Measurements from ENCODE around the gene DNAAF9. TPM values are rescaled to one million over a fixed set of nuclear protein-coding genes. Genes with fewer than 3 reads are reported as not detected.

Gene DNAAF9
- total RNA-seq, 1 donor from 2014 or later, result 34.7 TPM

DNA sequence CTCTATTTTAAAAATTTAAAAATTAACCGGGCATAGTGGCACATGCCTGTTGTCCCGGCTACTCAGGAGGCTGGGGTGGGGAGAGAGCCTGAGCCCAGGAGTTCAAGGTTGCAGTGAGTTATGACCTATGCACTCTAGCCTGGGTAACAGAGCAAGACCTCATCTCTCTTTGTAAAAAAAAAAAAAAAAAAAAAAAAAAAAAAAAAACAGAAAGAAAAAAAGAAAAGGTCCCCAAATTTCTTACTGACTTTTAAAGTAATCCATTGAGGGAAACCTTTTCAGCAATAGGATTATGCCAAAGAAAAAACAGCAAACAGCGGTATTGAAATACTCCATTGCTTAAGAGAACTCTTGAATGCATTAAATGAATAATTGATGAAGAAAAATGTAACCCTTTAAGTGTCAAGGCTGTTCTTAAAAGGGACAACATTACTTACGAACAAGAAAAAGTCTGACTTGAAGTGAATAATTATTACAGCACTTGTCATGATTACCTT is 6.0 kb upstream of the DNAAF9 start:
- H3K36me3 Mint-ChIP-seq (ENCODE audit: unreplicated experiment), result no peaks in the 10 kb centered on the region
- no peak overlapping the region for H3K4me3 Mint-ChIP-seq (ENCODE audit: unreplicated experiment)
- no peaks in the 10 kb centered on the region for H3K4me1 Mint-ChIP-seq (ENCODE audit: low read depth, unreplicated experiment)
- DNase-seq, result no peak
- peaks cover 4% of the 10 kb centered on the region for H3K27me3 Mint-ChIP-seq (ENCODE audit: unreplicated experiment)
- TF ChIP-seq, protein P1, sequence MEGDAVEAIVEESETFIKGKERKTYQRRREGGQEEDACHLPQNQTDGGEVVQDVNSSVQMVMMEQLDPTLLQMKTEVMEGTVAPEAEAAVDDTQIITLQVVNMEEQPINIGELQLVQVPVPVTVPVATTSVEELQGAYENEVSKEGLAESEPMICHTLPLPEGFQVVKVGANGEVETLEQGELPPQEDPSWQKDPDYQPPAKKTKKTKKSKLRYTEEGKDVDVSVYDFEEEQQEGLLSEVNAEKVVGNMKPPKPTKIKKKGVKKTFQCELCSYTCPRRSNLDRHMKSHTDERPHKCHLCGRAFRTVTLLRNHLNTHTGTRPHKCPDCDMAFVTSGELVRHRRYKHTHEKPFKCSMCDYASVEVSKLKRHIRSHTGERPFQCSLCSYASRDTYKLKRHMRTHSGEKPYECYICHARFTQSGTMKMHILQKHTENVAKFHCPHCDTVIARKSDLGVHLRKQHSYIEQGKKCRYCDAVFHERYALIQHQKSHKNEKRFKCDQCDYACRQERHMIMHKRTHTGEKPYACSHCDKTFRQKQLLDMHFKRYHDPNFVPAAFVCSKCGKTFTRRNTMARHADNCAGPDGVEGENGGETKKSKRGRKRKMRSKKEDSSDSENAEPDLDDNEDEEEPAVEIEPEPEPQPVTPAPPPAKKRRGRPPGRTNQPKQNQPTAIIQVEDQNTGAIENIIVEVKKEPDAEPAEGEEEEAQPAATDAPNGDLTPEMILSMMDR (IDR thresholded peaks at IDR 0.05; ENCODE audit: partially characterized antibody, unreplicated experiment), result no peak
- H3K27ac Mint-ChIP-seq (ENCODE audit: unreplicated experiment), result no peak overlapping the region
- H3K9me3 Mint-ChIP-seq (ENCODE audit: unreplicated experiment), result peaks cover 7% of the 10 kb centered on the region

DNA sequence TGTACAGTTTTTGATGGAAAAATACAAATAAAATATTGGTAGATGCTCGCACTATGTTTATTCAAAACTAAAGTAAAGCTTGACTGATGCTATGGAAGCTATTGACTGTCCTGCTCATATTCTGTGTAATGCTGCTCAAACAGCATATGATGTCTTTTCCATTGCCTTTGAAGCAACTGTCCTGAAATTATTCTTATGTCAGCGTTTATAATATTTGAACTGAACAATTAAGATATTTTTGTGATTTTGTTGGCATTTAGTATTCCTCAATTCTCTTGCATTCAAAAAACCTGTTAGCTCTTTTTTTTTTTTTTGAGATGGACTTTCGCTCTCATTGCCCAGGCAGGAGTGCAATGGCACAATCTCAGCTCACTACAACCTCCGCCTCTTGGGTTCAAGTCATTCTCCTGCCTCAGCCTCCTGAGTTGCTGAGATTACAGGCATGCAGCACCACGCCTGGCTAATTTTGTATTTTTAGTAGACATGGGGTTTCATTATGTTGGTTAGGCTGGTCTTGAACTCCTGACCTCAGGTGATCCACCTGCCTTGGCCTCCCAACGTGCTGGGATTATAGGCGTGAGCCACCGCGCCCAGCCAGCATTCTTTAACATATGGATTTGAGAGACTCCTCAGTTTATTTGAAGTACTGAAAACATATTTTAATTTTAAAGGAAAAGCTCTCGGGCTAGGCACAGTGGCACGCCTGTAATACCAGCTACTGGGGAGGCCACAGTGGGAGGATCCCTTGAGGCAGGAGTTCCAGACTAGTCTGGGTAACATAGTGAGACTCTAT is 5.3 kb upstream of the DNAAF9 start:
- H3K9me3 Mint-ChIP-seq (ENCODE audit: unreplicated experiment), result peaks cover 7% of the 10 kb centered on the region
- H3K27me3 Mint-ChIP-seq (ENCODE audit: unreplicated experiment), result peaks cover 4% of the 10 kb centered on the region
- TF ChIP-seq, protein P1 (IDR thresholded peaks at IDR 0.05; ENCODE audit: partially characterized antibody, unreplicated experiment), result no peak
- H3K4me1 Mint-ChIP-seq (ENCODE audit: low read depth, unreplicated experiment), result no peaks in the 10 kb centered on the region
- H3K36me3 Mint-ChIP-seq (ENCODE audit: unreplicated experiment), result no peaks in the 10 kb centered on the region
- no peak overlapping the region for H3K4me3 Mint-ChIP-seq (ENCODE audit: unreplicated experiment)
- no peak overlapping the region for H3K27ac Mint-ChIP-seq (ENCODE audit: unreplicated experiment)
- no peak for DNase-seq

DNA sequence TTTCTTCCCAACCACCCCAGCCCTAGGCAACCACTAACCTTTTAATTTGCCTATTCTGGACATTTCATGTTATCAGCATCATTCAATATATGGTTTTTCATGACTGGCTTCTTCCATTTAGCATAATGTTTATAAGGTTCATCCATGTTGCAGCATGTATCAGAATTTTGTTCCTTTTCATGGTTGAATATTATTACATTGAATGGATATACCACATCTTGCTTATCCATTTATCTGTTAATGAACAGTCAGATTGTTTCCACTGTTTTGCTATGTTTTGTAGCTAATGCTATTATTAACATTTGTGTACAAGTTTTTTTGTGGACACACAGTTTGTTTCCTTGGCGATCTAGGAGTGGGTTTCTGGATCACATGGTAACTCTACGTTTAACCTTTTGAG is 3.0 kb upstream of the DNAAF9 start:
- no peak overlapping the region for H3K27ac Mint-ChIP-seq (ENCODE audit: unreplicated experiment)
- peaks cover 9% of the 10 kb centered on the region for H3K27me3 Mint-ChIP-seq (ENCODE audit: unreplicated experiment)
- DNase-seq, result no peak
- H3K4me1 Mint-ChIP-seq (ENCODE audit: low read depth, unreplicated experiment), result peaks cover 3% of the 10 kb centered on the region
- no peaks in the 10 kb centered on the region for H3K36me3 Mint-ChIP-seq (ENCODE audit: unreplicated experiment)
- TF ChIP-seq, protein P1 (IDR thresholded peaks at IDR 0.05; ENCODE audit: partially characterized antibody, unreplicated experiment), result no peak
- peaks cover 8% of the 10 kb centered on the region for H3K9me3 Mint-ChIP-seq (ENCODE audit: unreplicated experiment)
- no peak overlapping the region for H3K4me3 Mint-ChIP-seq (ENCODE audit: unreplicated experiment)

DNA sequence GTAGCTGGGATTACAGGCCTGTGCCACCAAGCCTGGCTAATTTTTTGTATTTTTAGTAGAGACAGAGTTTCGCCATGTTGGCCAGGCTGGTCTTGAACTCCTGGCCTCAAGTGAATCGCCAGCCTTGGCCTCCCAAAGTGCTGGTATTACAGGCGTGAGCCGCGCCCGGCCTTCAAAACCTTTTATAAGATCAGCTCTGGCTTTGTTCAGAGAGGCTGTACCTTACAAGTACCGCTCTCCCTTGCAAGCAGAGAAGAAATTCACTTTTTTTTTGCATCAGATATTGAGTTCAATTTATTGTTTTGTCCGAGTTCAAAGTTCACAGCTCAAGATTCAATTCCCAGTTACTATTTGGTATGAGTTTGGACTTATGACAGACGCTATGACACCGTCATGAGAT is 1.9 kb upstream of the DNAAF9 start:
- no peak overlapping the region for H3K27ac Mint-ChIP-seq (ENCODE audit: unreplicated experiment)
- TF ChIP-seq, protein P1 (IDR thresholded peaks at IDR 0.05; ENCODE audit: partially characterized antibody, unreplicated experiment), result no peak
- no peak overlapping the region for H3K4me3 Mint-ChIP-seq (ENCODE audit: unreplicated experiment)

More for the DNA sequence above, 1.9 kb upstream of the DNAAF9 start:
- H3K27me3 Mint-ChIP-seq (ENCODE audit: unreplicated experiment), result peaks cover 9% of the 10 kb centered on the region
- no peaks in the 10 kb centered on the region for H3K36me3 Mint-ChIP-seq (ENCODE audit: unreplicated experiment)
- no peak for DNase-seq
- H3K4me1 Mint-ChIP-seq (ENCODE audit: low read depth, unreplicated experiment), result peaks cover 6% of the 10 kb centered on the region
- H3K9me3 Mint-ChIP-seq (ENCODE audit: unreplicated experiment), result peaks cover 8% of the 10 kb centered on the region

Data from glutamatergic neuron (in vitro differentiated cells).